PC-3 (cell line): ENCODE data around the gene NBAS. TPM values are rescaled to one million over a fixed set of nuclear protein-coding genes. Genes with fewer than 3 reads are reported as not detected.

ENCODE experiments used
- ATAC-seq: fragments of 200-7000 bp; cut with Tn5 transposase; 2 replicates; pipeline ENCODE4 v1.9.1; 2020; ENCODE audit warnings: mild to moderate bottlenecking, moderate library complexity
- BruUV-seq: library from RNA; stranded (reverse); fragments of 400-500 nt; replicated peaks from 2 replicates; lab custom pipeline; 2021; lab: Mats Ljungman, UMichigan
- CTCF ChIA-PET: fragments of 300-600 bp; sonication (Branson Sonifier 250); formaldehyde crosslinking; loops from one replicate; lab custom pipeline; 2022; ENCODE audit warnings: antibody characterized with exemption; lab: Charles Lee
- POLR2A ChIA-PET: fragments of 300-600 bp; sonication (Branson Sonifier 250); formaldehyde crosslinking; loops from one replicate; lab custom pipeline; 2022; ENCODE audit warnings: antibody characterized with exemption; ENCODE audit not compliant: unreplicated experiment; lab: Charles Lee
- DNase-seq: peaks from one replicate; pipeline ENCODE4 v3.0.0-alpha.2; 2015
- H2AFZ ChIP-seq: fragments of 300-600 bp; sonication (generic); 2 replicates; pipeline ENCODE4 v1.6.0; 2016; ENCODE audit warnings: antibody characterized with exemption, low read length
- H3F3A ChIP-seq: fragments of 300-600 bp; sonication (generic); one replicate; pipeline ENCODE4 v1.6.0; 2017; ENCODE audit warnings: antibody characterized with exemption, low read length, control low read depth, mild to moderate bottlenecking; ENCODE audit not compliant: unreplicated experiment
- H3K27ac ChIP-seq: fragments of 300-600 bp; sonication (generic); 2 replicates; pipeline ENCODE4 v1.5.1; 2016; ENCODE audit warnings: mild to moderate bottlenecking, low read length
- H3K27me3 ChIP-seq: fragments of 300-600 bp; sonication (generic); 2 replicates; pipeline ENCODE4 v1.6.1; 2016; ENCODE audit warnings: low read length, mixed read lengths
- H3K36me3 ChIP-seq: fragments of 300-600 bp; sonication (generic); 2 replicates; pipeline ENCODE4 v1.6.1; 2016; ENCODE audit warnings: low read depth, mixed run types, low read length, mixed read lengths
- H3K4me1 ChIP-seq: fragments of 300-600 bp; sonication (generic); 2 replicates; pipeline ENCODE4 v1.5.1; 2016; ENCODE audit warnings: low read length; ENCODE audit not compliant: insufficient read depth
- H3K4me2 ChIP-seq: fragments of 300-600 bp; sonication (generic); 2 replicates; pipeline ENCODE4 v1.6.0; 2016; ENCODE audit warnings: low read length
- H3K4me3 ChIP-seq: fragments of 300-600 bp; sonication (generic); 2 replicates; pipeline ENCODE4 v1.5.1; 2016; ENCODE audit warnings: mild to moderate bottlenecking, low read length, mixed read lengths
- H3K79me2 ChIP-seq: fragments of 300-600 bp; sonication (generic); 2 replicates; pipeline ENCODE4 v1.6.1; 2017; ENCODE audit warnings: low read length, mixed read lengths
- H3K9ac ChIP-seq: fragments of 300-600 bp; sonication (generic); 2 replicates; pipeline ENCODE4 v1.6.0; 2016; ENCODE audit warnings: mild to moderate bottlenecking, low read length
- H3K9me2 ChIP-seq: fragments of 300-600 bp; sonication (generic); replicated peaks from 2 replicates; pipeline ENCODE4 v1.6.1; 2016; ENCODE audit warnings: mixed run types, low read length, mixed read lengths
- H3K9me3 ChIP-seq: fragments of 300-600 bp; sonication (generic); 2 replicates; pipeline ENCODE4 v1.6.1; 2016; ENCODE audit warnings: low read length, mixed read lengths
- H4K20me1 ChIP-seq: fragments of 300-600 bp; sonication (generic); 2 replicates; pipeline ENCODE4 v1.6.1; 2016; ENCODE audit warnings: low read length, mixed read lengths
- EZH2 ChIP-seq: fragments of 300-600 bp; sonication (generic); IDR thresholded peaks from one replicate; pipeline ENCODE4 v1.6.1; 2017; ENCODE audit warnings: antibody characterized with exemption, mild to moderate bottlenecking, low read length; ENCODE audit not compliant: unreplicated experiment
- EZH2phosphoT487 ChIP-seq: fragments of 300-600 bp; sonication (generic); IDR thresholded peaks from 2 replicates; pipeline ENCODE4 v1.6.1; 2018; ENCODE audit warnings: mild to moderate bottlenecking, antibody characterized with exemption, low read length, borderline replicate concordance
- intact Hi-C: fragments of 100-400 bp; cut with micrococcal nuclease; formaldehyde crosslinking; loops from 2 replicates; pipeline ENCODE4 v1.9.0; 2023
- total RNA-seq: library from RNA; depleted of rRNA; stranded (reverse); fragments of >200 nt; gene quantifications from 2 replicates; pipeline ENCODE4 v1.2.3, GENCODE V29; 2014
- TF ChIP-seq, protein P1 (sequence below): fragments of 300-600 bp; sonication (generic); conservative IDR thresholded peaks from 2 replicates; pipeline ENCODE4 v1.5.1; 2017; ENCODE audit warnings: antibody characterized with exemption, low read depth, mild to moderate bottlenecking, low read length

The NBAS gene
- total RNA-seq, 1 experiment from 2014 or later, result 37.2 TPM

DNA sequence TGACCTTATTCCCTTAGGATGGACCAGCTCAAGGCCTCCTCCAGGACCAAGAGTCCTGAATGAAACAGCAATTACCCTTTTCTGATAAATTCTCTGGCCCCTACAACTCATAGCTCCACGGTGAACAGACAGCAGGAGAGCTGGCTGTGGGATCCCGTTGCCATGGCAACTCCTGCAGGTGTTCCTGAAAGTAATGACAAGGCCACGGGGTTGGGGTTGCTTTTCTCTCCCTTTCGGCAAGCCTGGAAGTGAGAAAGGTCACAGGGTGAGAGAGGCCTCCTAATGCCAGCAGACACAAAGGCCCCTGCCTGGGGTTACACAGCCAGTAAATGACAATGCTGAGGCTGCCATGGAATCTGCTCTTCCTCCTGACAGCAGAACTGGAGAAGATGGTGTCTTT is 403.0 kb downstream of the NBAS start:
- Histone ChIP-seq H3K9ac (no peak overlapping the region), H3K9me2 (no peaks in the 10 kb centered on the region), H2AFZ (0 out of 2 replicates have a peak overlapping the region, but pooled peaks have one; percentile 35), H4K20me1 (no peaks in the 10 kb centered on the region), H3K27ac (no peak overlapping the region), H3K79me2 (no peaks in the 10 kb centered on the region), H3F3A (no peaks in the 10 kb centered on the region), H3K4me1 (peaks cover 8% of the 10 kb centered on the region), H3K9me3 (no peaks in the 10 kb centered on the region), H3K4me3 (no peak overlapping the region), H3K36me3 (no peaks in the 10 kb centered on the region), H3K27me3 (no peaks in the 10 kb centered on the region), H3K4me2 (no peak overlapping the region)
- TF ChIP-seq, protein P1, sequence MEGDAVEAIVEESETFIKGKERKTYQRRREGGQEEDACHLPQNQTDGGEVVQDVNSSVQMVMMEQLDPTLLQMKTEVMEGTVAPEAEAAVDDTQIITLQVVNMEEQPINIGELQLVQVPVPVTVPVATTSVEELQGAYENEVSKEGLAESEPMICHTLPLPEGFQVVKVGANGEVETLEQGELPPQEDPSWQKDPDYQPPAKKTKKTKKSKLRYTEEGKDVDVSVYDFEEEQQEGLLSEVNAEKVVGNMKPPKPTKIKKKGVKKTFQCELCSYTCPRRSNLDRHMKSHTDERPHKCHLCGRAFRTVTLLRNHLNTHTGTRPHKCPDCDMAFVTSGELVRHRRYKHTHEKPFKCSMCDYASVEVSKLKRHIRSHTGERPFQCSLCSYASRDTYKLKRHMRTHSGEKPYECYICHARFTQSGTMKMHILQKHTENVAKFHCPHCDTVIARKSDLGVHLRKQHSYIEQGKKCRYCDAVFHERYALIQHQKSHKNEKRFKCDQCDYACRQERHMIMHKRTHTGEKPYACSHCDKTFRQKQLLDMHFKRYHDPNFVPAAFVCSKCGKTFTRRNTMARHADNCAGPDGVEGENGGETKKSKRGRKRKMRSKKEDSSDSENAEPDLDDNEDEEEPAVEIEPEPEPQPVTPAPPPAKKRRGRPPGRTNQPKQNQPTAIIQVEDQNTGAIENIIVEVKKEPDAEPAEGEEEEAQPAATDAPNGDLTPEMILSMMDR, result no peak
- no peak for TF ChIP-seq EZH2
- no peak for TF ChIP-seq EZH2phosphoT487
- CTCF ChIA-PET, result no interaction called here
- no peak for ATAC-seq
- POLR2A ChIA-PET, result no interaction called here
- no TSS peak for BruUV-seq
- no peak for DNase-seq
- intact Hi-C loops, result loop anchor here (2.0 kb wide), 1 partner anchor 729 kb away; no protein-coding TSS in a partner anchor

DNA sequence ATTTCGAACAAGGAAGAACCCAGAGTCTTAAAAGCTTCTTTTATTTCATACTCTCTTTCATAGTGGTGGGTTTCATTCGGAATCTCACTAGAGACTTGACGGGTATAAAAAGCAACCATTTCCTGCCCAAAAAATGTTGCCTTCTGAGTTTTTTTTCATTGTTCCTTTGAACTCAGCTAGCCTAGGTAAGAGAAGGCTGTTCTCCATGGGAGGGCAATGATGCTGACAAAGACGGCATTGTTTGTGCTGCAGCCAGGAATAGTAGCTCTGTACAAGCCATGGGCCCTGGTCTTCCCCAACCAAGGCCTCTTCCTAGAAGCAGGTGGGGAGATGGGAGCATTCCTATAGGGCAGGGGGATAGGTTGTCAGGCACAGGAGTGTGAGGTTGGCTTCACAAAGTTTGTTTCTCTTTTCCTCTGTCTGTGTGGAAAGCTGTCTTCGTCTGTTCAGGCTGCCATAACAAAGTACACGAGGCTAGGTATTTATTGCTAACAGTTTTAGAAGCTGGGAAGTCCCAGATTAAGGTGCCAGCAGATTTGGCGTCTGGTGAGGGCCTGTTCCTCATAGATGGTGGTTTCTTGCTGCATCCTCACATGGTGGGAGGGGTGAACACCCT is 405.1 kb downstream of the NBAS start:
- no peak for DNase-seq

DNA sequence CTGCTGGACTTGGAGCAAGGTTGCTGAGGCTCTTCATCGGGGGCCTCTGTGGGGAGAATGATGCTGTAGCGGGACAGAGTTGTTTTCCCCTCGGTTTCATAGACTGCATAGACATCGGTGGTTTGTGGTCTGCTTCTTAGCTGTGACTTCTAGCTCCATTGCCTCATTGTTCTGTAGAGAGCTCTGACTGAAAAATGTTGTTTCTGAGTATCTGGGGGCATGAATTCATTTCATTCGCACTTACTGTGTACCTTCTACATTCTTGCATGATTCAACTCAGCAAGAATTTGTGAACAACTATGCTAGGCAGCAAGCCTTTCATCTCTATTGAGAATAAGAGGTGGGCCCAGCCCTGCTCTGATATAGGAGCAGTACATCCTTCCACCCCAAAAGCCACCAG is 406.8 kb downstream of the NBAS start:
- DNase-seq (peak; percentile 12), ATAC-seq (no peak)
- BruUV-seq, result no TSS peak
- Histone ChIP-seq H3K4me3 (no peak overlapping the region), H3K27ac (no peak overlapping the region), H3K36me3 (no peaks in the 10 kb centered on the region), H3K9me3 (no peaks in the 10 kb centered on the region), H3K4me1 (peaks cover 8% of the 10 kb centered on the region), H3K4me2 (no peak overlapping the region), H2AFZ (no peak overlapping the region), H4K20me1 (no peaks in the 10 kb centered on the region), H3K27me3 (no peaks in the 10 kb centered on the region), H3K9me2 (no peaks in the 10 kb centered on the region), H3F3A (no peaks in the 10 kb centered on the region), H3K79me2 (no peaks in the 10 kb centered on the region), H3K9ac (no peak overlapping the region)
- intact Hi-C loops, result no loop called here
- TF ChIP-seq EZH2, result no peak
- TF ChIP-seq, protein P1, result no peak
- no peak for TF ChIP-seq EZH2phosphoT487
- POLR2A ChIA-PET, result no interaction called here
- CTCF ChIA-PET, result no interaction called here

More for the DNA sequence above, 405.1 kb downstream of the NBAS start:
- Histone ChIP-seq H3K4me3 (no peak overlapping the region), H3K79me2 (no peaks in the 10 kb centered on the region), H3K27ac (no peak overlapping the region), H3K27me3 (no peaks in the 10 kb centered on the region), H2AFZ (no peak overlapping the region), H3K4me1 (peaks cover 8% of the 10 kb centered on the region), H3F3A (no peaks in the 10 kb centered on the region), H3K9me2 (no peaks in the 10 kb centered on the region), H3K36me3 (no peaks in the 10 kb centered on the region), H3K9ac (no peak overlapping the region), H3K4me2 (no peak overlapping the region), H4K20me1 (no peaks in the 10 kb centered on the region), H3K9me3 (no peaks in the 10 kb centered on the region)
- TF ChIP-seq EZH2, result no peak
- no peak for TF ChIP-seq EZH2phosphoT487
- TF ChIP-seq, protein P1, result no peak
- POLR2A ChIA-PET, result no interaction called here
- no TSS peak for BruUV-seq
- CTCF ChIA-PET, result no interaction called here
- ATAC-seq, result no peak
- intact Hi-C loops, result no loop called here
